A673 (cell line): ENCODE data around the gene GALNT14. TPM values are rescaled to one million over a fixed set of nuclear protein-coding genes. Genes with fewer than 3 reads are reported as not detected.

Experiments used
- BruUV-seq: library from RNA; stranded (reverse); fragments of 400-500 nt; replicated peaks from 2 replicates; lab custom pipeline; 2021; lab: Mats Ljungman, UMichigan
- CTCF ChIA-PET: fragments of 300-600 bp; sonication (Branson Sonifier 250); formaldehyde crosslinking; loops from one replicate; lab custom pipeline; 2022; ENCODE audit warnings: antibody characterized with exemption; lab: Charles Lee
- POLR2A ChIA-PET: fragments of 300-600 bp; sonication (Branson Sonifier 250); formaldehyde crosslinking; loops from one replicate; lab custom pipeline; 2022; ENCODE audit warnings: antibody characterized with exemption; ENCODE audit not compliant: low non-redundant PET; lab: Charles Lee
- DNase-seq: peaks from one replicate; pipeline ENCODE4 v3.0.0-alpha.2; 2015; ENCODE audit warnings: low spot score
- H3K27ac ChIP-seq: fragments of 200-600 bp; sonication (generic); 2 replicates; pipeline ENCODE4 v1.5.1; 2016; ENCODE audit warnings: mixed run types, low read depth, mild to moderate bottlenecking, mixed read lengths, antibody characterized with exemption, low read length; ENCODE audit not compliant: poor library complexity, severe bottlenecking
- H3K27me3 ChIP-seq: fragments of 200-600 bp; sonication (generic); replicated peaks from 2 replicates; pipeline ENCODE4 v1.6.1; 2017; ENCODE audit warnings: mixed run types, low read depth, mild to moderate bottlenecking, mixed read lengths, antibody characterized with exemption, low read length; ENCODE audit not compliant: insufficient read depth, poor library complexity
- H3K36me3 ChIP-seq: fragments of 200-600 bp; sonication (generic); 2 replicates; pipeline ENCODE4 v1.6.1; 2016; ENCODE audit warnings: mixed run types, mild to moderate bottlenecking, mixed read lengths, antibody characterized with exemption, low read length; ENCODE audit not compliant: insufficient read depth, poor library complexity, severe bottlenecking
- H3K4me1 ChIP-seq: fragments of 200-600 bp; sonication (generic); 2 replicates; pipeline ENCODE4 v1.6.1; 2017; ENCODE audit warnings: mixed run types, mild to moderate bottlenecking, mixed read lengths, antibody characterized with exemption, low read length; ENCODE audit not compliant: insufficient read depth, poor library complexity, severe bottlenecking
- H3K4me3 ChIP-seq: fragments of 200-600 bp; sonication (generic); 2 replicates; pipeline ENCODE4 v1.5.1; 2016; ENCODE audit warnings: low read depth, mixed run types, mild to moderate bottlenecking, mixed read lengths, low read length; ENCODE audit not compliant: poor library complexity, severe bottlenecking
- H3K9me3 ChIP-seq: fragments of 200-600 bp; sonication (generic); 2 replicates; pipeline ENCODE4 v1.6.1; 2016; ENCODE audit warnings: mixed run types, low read depth, mild to moderate bottlenecking, mixed read lengths, antibody characterized with exemption, low read length; ENCODE audit not compliant: poor library complexity, severe bottlenecking
- CTCF ChIP-seq: fragments of 300-800, 200-600 bp; sonication (generic); conservative IDR thresholded peaks from 2 replicates; pipeline ENCODE4 v1.5.1; 2017; ENCODE audit warnings: low read depth, mild to moderate bottlenecking, antibody characterized with exemption, low read length, moderate library complexity, mixed read lengths
- EZH2 ChIP-seq: fragments of 200-600 bp; sonication (generic); IDR thresholded peaks from 2 replicates; pipeline ENCODE4 v1.6.1; 2017; ENCODE audit warnings: borderline replicate concordance, low read depth, mild to moderate bottlenecking, mixed read lengths, antibody characterized with exemption, low read length; ENCODE audit not compliant: poor library complexity, severe bottlenecking
- intact Hi-C: fragments of 100-400 bp; cut with micrococcal nuclease; formaldehyde crosslinking; loops from one replicate; pipeline ENCODE4 v1.10.0; 2022; ENCODE audit not compliant: unreplicated experiment
- total RNA-seq: library from RNA; stranded (reverse); gene quantifications from 2 replicates; pipeline ENCODE4 v1.2.3, GENCODE V29; 2021

The GALNT14 gene
- total RNA-seq, 1 experiment from 2014 or later = 9.7 TPM

DNA sequence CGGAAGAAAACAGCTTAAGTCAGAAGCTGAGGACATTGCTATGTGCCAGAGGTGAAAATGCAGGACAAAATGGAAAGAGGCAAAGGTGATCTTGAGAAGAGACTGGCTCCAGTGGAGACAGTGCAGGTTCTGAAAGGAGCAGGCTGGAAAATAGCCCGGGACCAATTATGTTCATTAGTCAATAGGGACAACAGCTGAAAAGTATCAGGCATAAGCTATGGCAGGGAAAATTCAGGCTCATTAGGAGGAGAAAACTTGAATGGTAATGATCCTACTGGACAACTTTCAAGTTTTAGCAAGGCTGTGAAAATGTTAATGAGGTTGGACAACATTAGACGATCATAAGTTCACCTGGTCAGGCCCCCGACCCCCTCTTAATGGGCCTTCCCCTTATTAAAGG lies 60.2 kb downstream of the GALNT14 start:
- no peaks in the 10 kb centered on the region for H3K27me3 ChIP-seq
- CTCF ChIA-PET = no interaction called here
- no TSS peak for BruUV-seq
- no peak overlapping the region for H3K27ac ChIP-seq
- intact Hi-C loops = no loop called here
- no peaks in the 10 kb centered on the region for H3K9me3 ChIP-seq
- no peak for DNase-seq
- H3K36me3 ChIP-seq = no peaks in the 10 kb centered on the region
- no peak overlapping the region for H3K4me3 ChIP-seq
- POLR2A ChIA-PET = no interaction called here
- TF ChIP-seq CTCF = no peak
- TF ChIP-seq EZH2 = no peak
- no peaks in the 10 kb centered on the region for H3K4me1 ChIP-seq

DNA sequence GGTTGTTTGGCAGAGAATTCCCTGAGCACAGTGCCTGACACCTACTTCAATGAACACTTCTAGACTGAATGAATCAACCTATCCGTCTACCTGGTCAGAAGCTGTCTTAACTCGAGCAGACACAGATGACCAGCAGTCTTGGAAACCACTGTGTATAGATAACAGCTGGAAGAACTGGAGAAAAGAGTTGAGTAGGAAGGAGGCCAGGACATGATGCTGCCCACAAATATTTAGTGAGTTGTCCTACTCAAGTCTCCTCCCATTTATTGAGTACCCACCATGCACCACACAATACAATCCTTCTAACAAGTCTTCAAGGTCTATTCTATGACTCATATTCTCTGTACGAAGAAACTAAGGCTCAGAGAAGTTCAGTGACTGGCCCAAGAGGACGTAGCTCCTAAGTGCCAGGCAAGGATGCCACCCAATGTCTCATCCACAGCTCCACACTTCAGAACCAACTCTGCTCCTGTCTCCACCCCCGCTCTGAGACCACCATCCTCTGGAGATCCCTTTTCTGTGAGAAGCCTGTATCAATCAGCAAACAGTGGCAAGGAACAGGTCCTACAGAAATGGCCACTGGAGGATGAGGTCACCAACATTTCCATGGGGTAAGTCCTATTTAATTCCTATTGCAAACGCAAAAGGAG lies 62.2 kb downstream of the GALNT14 start:
- no peaks in the 10 kb centered on the region for H3K4me1 ChIP-seq
- ChIA-PET POLR2A (no interaction called here), CTCF (no interaction called here)
- DNase-seq = no peak
- H3K36me3 ChIP-seq = no peaks in the 10 kb centered on the region
- H3K27me3 ChIP-seq = no peaks in the 10 kb centered on the region
- H3K4me3 ChIP-seq = no peak overlapping the region
- H3K9me3 ChIP-seq = no peaks in the 10 kb centered on the region
- H3K27ac ChIP-seq = no peak overlapping the region
- BruUV-seq = no TSS peak
- intact Hi-C loops = no loop called here
- TF ChIP-seq EZH2 (no peak), CTCF (no peak)

DNA sequence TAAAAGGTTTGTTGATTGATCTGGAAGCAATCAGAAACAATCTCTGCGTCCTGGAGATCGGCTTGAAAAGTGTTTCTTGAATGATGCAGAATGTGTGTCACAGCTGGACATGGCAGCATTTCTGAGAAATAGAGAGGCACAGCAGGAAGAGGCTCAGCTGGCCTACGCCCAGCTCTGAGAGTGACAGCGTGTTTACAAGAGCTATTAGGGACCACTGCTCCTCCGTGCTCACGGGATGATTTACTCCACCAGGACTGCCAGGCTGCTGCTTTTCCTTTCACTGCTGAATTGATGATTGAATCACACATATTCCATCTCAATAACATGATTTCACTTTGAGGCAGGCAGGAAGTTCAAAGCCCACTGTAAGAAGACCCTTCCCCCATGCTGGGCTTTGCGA lies 62.8 kb downstream of the GALNT14 start:
- peak; percentile 59 for DNase-seq
- ChIA-PET POLR2A (no interaction called here), CTCF (no interaction called here)
- no peaks in the 10 kb centered on the region for H3K36me3 ChIP-seq
- H3K4me3 ChIP-seq = no peak overlapping the region
- no TSS peak for BruUV-seq
- no peaks in the 10 kb centered on the region for H3K9me3 ChIP-seq
- no peaks in the 10 kb centered on the region for H3K4me1 ChIP-seq
- H3K27me3 ChIP-seq = no peaks in the 10 kb centered on the region
- H3K27ac ChIP-seq = no peak overlapping the region
- no peak for TF ChIP-seq EZH2
- intact Hi-C loops = no loop called here

DNA sequence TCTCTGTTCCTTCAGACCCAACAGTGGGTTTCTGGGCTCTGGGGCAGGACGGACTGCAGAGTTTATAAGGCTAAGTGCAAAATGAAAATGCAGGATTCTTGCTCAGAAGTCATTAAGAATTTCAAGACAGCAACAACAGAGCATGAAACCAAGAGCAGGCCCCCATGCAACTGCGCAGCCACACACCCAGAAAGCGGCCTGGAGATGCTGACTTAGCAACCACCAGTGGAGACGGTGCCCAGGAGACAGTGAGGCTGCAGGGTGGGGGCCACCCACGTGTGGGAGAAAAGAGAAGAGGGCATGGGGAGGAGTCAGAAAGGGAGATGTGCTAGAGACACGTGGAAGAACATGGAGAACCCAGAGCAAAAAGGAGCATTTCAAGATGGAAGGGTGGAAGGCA lies 66.5 kb downstream of the GALNT14 start:
- no peak overlapping the region for H3K27ac ChIP-seq
- POLR2A ChIA-PET = interaction anchor here (0.6 kb wide), 1 partner anchor 529 kb away, joined by 3 read pairs; no protein-coding TSS in a partner anchor
- H3K36me3 ChIP-seq = no peaks in the 10 kb centered on the region
- H3K4me3 ChIP-seq = no peak overlapping the region
- H3K9me3 ChIP-seq = no peaks in the 10 kb centered on the region
- no peaks in the 10 kb centered on the region for H3K27me3 ChIP-seq
- no peak for DNase-seq
- intact Hi-C loops = no loop called here
- BruUV-seq = no TSS peak
- TF ChIP-seq CTCF (no peak), EZH2 (no peak)
- no peaks in the 10 kb centered on the region for H3K4me1 ChIP-seq
- CTCF ChIA-PET = no interaction called here
